ENCODE results near the gene TMEM39B.
A peak's percentile ranks its signal among the peaks of the same experiment; 100 is the strongest.
"Not testable (repeated sequence)": the region's sequence is repeated elsewhere in the genome, so short reads cannot be mapped to it uniquely, and the experiment has no call there.

Gene TMEM39B

GRCh38 chr1:32113436-32113835 is 40.7 kb downstream of the TMEM39B start:
- not testable (repeated sequence) for DNase-seq (ENCODE audit: low read depth)

GRCh38 chr1:32114420-32114819 is 41.7 kb downstream of the TMEM39B start:
- DNase-seq (ENCODE audit: low read depth), result no peak

GRCh38 chr1:32115496-32115895 is 42.8 kb downstream of the TMEM39B start:
- no peak for DNase-seq (ENCODE audit: low read depth)

- DNase-seq (ENCODE audit: low read depth), result peak; percentile 64
Measured at GRCh38 chr1:32116531-32116930, 43.8 kb downstream of the TMEM39B start.

GRCh38 chr1:32122151-32122550 is 49.4 kb downstream of the TMEM39B start:
- DNase-seq (ENCODE audit: low read depth), result no peak

GRCh38 chr1:32123361-32123760 is 50.6 kb downstream of the TMEM39B start:
- not testable (repeated sequence) for DNase-seq (ENCODE audit: low read depth)

- DNase-seq (ENCODE audit: low read depth), result no peak
Measured at GRCh38 chr1:32125313-32125712, 52.6 kb downstream of the TMEM39B start.

- DNase-seq (ENCODE audit: low read depth), result no peak
Measured at GRCh38 chr1:32126770-32127169, 54.0 kb downstream of the TMEM39B start.

- no peak for DNase-seq (ENCODE audit: low read depth)
Measured at GRCh38 chr1:32127409-32128198, 54.9 kb downstream of the TMEM39B start.

- DNase-seq (ENCODE audit: low read depth), result no peak
Measured at GRCh38 chr1:32128479-32128878, 55.7 kb downstream of the TMEM39B start.

- no peak for DNase-seq (ENCODE audit: low read depth)
Measured at GRCh38 chr1:32128964-32129363, 56.2 kb downstream of the TMEM39B start.

GRCh38 chr1:32133950-32134280 is 61.2 kb downstream of the TMEM39B start:
- not testable (repeated sequence) for DNase-seq (ENCODE audit: low read depth)

- DNase-seq (ENCODE audit: low read depth), result no peak
Measured at GRCh38 chr1:32137111-32137510, 64.4 kb downstream of the TMEM39B start.

- DNase-seq (ENCODE audit: low read depth), result no peak
Measured at GRCh38 chr1:32138965-32139364, 66.2 kb downstream of the TMEM39B start.

GRCh38 chr1:32142446-32143301 is 69.9 kb downstream of the TMEM39B start:
- peak; percentile 90 for DNase-seq (ENCODE audit: low read depth)

- DNase-seq (ENCODE audit: low read depth), result not testable (repeated sequence)
Measured at GRCh38 chr1:32143302-32143695, 70.6 kb downstream of the TMEM39B start.

GRCh38 chr1:32144033-32144432 is 71.3 kb downstream of the TMEM39B start:
- DNase-seq (ENCODE audit: low read depth), result no peak

- not testable (repeated sequence) for DNase-seq (ENCODE audit: low read depth)
Measured at GRCh38 chr1:32147799-32148198, 75.1 kb downstream of the TMEM39B start.

- no peak for DNase-seq (ENCODE audit: low read depth)
Measured at GRCh38 chr1:32150847-32151246, 78.1 kb downstream of the TMEM39B start.

- peak; percentile 29 for DNase-seq (ENCODE audit: low read depth)
Measured at GRCh38 chr1:32151319-32151787, 78.6 kb downstream of the TMEM39B start.

Data from fibroblast of gingiva (primary cell).